ENCODE results near the gene QSER1. TPM values are rescaled to one million over a fixed set of nuclear protein-coding genes. Genes with fewer than 3 reads are reported as not detected.

The QSER1 gene
- 4.7 and 10.4 TPM in 2 replicates for total RNA-seq (ENCODE audit: low replicate concordance)

GRCh38 chr11:32892355-32893092 is at the start of gene QSER1:
Gene QSER1 (plus strand): TSS chr11:32892811. CDS start chr11:32893126, 315 bp downstream.

GRCh38 chr11:33015621-33016551 is 123.3 kb downstream of the QSER1 start, which contains the start of gene DEPDC7:
Gene DEPDC7 (plus strand): TSS chr11:33015878. CDS start chr11:33015956, 78 bp downstream.

Other genes with a start within 250 kb of the QSER1 start
- not detected in 2 replicates for gene CCDC73, start 98.1 kb upstream of the QSER1 start, total RNA-seq (ENCODE audit: low replicate concordance)
- gene PRRG4, start 62.9 kb upstream of the QSER1 start, total RNA-seq (ENCODE audit: low replicate concordance), result under 0.01 TPM in 1 of 2 replicates, not detected in the other
- 3.5 and 3.8 TPM in 2 replicates for gene DEPDC7, start 123.1 kb downstream of the QSER1 start, total RNA-seq (ENCODE audit: low replicate concordance)
- gene TCP11L1, start 146.8 kb downstream of the QSER1 start, total RNA-seq (ENCODE audit: low replicate concordance), result 12.1 and 15.2 TPM in 2 replicates